CD4-positive, alpha-beta T cell treated with Interleukin-17A for 1 hour (primary cell): ENCODE results near the gene DDX19B.

Experiments
- DNase-seq: peaks from one replicate; pipeline ENCODE4 v3.0.0-alpha.2; 2020

Gene DDX19B

DNA sequence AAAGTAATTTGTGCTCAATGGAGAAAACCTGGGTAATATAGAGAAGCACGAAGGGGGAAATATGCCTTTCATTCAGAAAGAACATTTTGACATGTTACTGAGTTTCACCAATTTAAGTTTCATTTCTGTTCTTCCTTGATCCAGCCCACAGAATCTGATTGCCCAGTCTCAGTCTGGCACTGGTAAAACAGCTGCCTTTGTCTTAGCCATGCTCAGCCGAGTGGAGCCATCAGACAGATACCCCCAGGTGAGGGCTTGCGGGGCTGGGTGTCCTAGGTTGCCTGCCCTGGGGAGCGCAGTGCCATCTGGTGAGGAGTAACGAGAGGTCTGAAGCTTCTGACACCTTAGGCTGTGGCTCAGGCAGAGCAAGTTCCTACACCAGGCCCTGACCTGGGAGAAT is 65.4 kb downstream of the DDX19B start:
- no peak for DNase-seq

DNA sequence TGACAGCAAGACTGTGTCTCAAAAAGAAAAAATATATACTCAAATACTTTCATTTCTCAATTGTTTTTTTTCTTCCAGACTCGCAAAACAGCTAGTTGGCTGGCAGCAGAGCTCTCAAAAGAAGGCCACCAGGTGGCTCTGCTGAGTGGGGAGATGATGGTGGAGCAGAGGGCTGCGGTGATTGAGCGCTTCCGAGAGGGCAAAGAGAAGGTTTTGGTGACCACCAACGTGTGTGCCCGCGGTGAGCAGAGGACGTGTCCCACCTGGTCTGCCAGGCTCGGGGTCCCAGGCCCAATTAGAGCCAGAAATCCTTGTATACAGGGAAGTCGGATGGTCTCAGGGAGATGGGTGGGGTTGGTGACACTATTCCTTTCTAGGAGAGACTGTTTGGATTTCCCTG is 71.2 kb downstream of the DDX19B start:
- DNase-seq: peak; percentile 64

DNA sequence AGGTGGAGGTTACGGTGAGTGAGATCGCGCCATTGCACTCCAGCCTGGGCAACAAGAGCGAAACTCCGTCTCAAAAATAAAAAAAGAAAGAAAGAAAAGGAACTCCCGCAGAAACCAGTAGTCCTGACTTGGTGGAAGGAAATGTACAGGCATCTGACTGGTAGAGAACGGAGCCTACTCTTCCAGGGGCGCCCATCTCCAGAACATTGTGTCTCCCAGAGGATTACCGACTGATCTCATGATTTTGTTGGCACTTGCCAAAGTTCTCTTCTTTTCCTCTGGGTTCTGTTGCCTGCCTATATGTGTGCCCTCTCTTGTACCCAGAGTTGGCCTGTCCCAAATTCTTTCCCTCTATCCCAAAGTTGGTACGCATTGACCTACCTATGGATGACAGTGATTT is 71.9 kb downstream of the DDX19B start:
- DNase-seq: no peak

- DNase-seq: no peak
Measured at GRCh38 chr16:70372921-70373728, 74.1 kb downstream of the DDX19B start.

- DNase-seq: no peak
Measured at GRCh38 chr16:70374213-70374612, 75.2 kb downstream of the DDX19B start.

GRCh38 chr16:70375636-70376611 is 76.9 kb downstream of the DDX19B start:
- DNase-seq: no peak

- no peak for DNase-seq
Measured at GRCh38 chr16:70377782-70378181, 78.8 kb downstream of the DDX19B start.

DNA sequence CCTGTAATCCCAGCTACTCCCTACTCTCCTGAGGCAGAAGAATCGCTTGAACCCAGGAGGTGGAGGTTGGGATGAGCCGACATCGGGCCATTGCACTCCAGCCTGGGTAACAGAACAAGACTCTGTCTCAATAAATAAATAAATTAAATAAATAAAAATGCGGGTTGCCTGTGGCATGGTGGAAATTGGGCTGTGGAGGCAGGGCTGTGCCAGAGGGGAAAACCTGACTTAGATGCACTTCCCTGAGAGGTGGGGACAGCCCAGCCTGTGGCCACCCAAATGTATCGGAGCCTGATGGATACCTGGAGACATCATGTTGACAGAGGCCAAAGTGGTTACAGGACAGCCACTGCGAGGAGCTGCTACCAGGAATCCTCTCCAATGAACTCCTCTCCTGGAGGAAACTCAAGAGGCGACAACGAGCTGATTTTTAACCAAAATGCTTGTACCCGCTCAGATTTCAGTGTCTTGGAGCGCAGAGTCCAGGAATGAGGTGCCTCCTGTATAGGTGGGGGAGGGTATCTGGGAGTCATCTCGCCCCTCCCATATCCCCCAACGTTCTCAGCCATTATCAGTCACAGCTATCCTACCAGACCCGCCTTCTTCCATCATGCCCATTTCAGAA is 80.0 kb downstream of the DDX19B start:
- DNase-seq: no peak

DNA sequence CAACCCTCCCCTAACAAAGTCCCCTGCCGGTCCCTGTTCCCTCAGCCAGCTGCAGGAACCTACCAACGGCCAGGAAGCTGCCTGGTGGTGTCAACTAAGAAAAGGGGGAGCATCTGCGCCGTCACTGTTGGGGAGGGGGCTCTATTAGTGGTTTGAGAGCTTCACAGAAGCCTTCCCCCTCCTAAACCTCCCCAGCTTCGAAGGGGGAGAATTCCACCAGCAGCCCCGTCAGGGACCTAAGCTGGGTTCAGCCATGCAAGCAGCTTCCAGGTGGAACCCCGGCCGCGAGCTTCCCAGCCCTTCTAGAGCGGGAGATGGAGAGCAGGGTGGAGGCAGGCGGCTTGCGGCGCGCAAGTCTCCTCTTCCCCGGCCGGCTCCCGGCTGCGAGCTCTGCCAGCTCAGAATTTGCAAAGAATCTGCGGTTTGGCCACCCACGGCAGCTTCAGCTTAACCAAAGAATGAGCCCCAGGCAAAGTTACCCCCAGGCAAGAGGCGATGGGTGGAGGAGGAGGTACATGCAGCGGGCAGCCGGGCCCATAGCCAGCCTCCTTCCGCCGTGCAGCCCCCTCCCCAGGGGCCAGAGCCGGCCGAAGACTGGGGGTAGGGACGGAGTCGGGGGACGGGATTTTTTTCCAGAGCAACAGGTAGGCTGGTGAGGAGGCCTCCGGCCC is 81.4 kb downstream of the DDX19B start:
- DNase-seq: peak; percentile 56

DNA sequence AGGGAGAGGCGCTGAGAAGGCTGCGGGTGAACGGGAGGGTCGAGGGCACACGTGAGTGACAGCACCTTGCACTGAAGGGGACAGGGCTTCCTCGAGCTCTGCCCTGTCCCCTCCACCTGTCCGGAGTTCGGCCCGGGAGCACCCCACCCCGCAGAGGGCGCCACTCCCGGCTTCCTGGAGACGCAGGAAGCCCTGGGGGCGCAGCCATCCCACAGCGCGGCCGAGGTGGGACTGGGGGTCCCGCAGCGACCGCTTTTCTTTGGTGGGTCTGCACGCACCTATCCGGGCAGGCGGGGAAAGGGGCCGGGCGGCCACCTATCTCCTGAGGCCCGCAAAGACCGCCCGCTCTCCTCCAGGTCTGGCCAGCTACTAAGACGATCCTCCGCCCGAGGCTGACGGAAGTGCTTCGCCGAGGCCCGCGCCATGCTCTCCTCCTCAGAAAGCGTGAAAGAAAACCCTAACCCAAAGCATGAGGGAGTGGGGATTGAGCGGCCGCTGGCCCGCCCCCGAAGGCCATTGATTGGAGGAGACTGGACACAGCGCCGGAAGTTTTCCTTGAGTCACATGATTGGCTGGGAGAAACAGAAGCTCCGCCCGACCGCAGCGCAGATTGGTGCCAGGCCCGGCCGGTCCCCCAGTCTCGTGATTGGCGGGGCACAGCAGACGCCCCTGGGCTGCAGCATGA is 82.1 kb downstream of the DDX19B start:
- DNase-seq: peak; percentile 97

- DNase-seq: no peak
Measured at GRCh38 chr16:70381604-70382342, 82.8 kb downstream of the DDX19B start.

DNA sequence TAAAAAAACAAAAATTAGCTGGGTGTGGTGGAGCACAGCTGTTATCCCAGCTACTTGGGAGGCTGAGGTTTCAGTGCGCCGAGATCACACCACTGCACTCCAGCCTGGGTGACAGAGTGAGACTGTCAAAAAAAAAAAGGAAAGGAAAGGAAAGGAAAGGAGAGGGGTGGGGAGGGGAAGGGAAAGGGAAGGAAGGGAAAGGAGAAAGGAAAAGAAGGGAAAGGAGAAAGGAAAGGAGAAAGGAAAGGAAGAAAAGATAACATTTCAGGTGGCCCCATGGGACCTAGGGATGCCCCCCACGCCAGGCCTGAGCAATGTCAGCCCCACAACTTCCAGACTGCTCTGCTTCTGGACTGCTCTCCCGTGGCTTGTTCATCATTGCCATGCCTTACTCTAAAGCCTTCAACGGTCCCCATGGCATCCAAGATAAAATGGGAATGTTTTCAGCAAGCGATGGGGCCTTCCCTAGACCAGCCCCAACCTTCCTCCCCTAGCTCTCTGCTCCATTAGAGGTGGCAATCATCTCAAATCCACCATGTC is 84.5 kb downstream of the DDX19B start:
- no peak for DNase-seq
